Esophagus squamous epithelium (tissue), 5 donors: ENCODE measurements around the gene APOC3. TPM values are rescaled to one million over a fixed set of nuclear protein-coding genes. Genes with fewer than 3 reads are reported as not detected.
A peak's percentile ranks its signal among the peaks of the same experiment; 100 is the strongest.

Experiments used
- DNase-seq: peaks from one replicate; lab custom pipeline; 2025; lab: John Stamatoyannopoulos, UW
- H3K27ac ChIP-seq, 4 donors: fragments of 200-600 bp; sonication (generic); one replicate each; pipeline ENCODE4 v1.5.1; 2016 to 2019; ENCODE audit warnings: mild to moderate bottlenecking in 1 of 4
- H3K27me3 ChIP-seq, 4 donors: fragments of 200-600 bp; sonication (generic); 1 replicate in 3 of 4; 2 replicates in 1 of 4; pipeline versions ENCODE4 v1.5.1 to v1.6.0; 2017 to 2021; ENCODE audit warnings: antibody characterized with exemption in 1 of 4
- H3K36me3 ChIP-seq, 3 donors: fragments of 200-600 bp; sonication (generic); one replicate each; pipeline ENCODE4 v1.5.1; 2016 to 2019
- H3K4me1 ChIP-seq, 3 donors: fragments of 200-600 bp; sonication (generic); one replicate each; pipeline ENCODE4 v1.5.1; 2017 to 2019
- H3K4me3 ChIP-seq, 4 donors: fragments of 200-600 bp; sonication (generic); 1 replicate in 3 of 4; 2 replicates in 1 of 4; pipeline ENCODE4 v1.5.1; 2016 to 2019; ENCODE audit warnings: mild to moderate bottlenecking in 2 of 4, moderate library complexity in 1 of 4
- H3K9me3 ChIP-seq, 3 donors: fragments of 200-600 bp; sonication (generic); one replicate each; pipeline ENCODE4 v1.5.1; 2016 to 2019
- POLR2A ChIP-seq, 4 donors: fragments of 450-650 bp; IDR thresholded peaks; one replicate each; pipeline ENCODE4 v1.6.1; 2017; ENCODE audit warnings: antibody characterized with exemption in 4 of 4, mild to moderate bottlenecking in 4 of 4, moderate library complexity in 3 of 4
- WGBS, 2 donors: methylation state at CpG; one replicate each; pipeline ENCODE4 v1.1.5; 2018; 5-methylcytosine and 5-hydroxymethylcytosine counted together
- intact Hi-C: fragments of 100-400 bp; cut with DNase I; formaldehyde crosslinking; loops from one replicate; pipeline ENCODE4 v1.15.0; 2022
- total RNA-seq, 4 donors: library from RNA; depleted of rRNA; stranded (reverse); fragments of >200 nt; gene quantifications; one replicate each; pipeline ENCODE4 v1.1.0, GENCODE V29; 2016
- TF ChIP-seq, protein P1 (sequence below), 6 experiments: fragments of 450-650 bp in 4 of 6; fragments of 200-600 bp in 2 of 6; sonication (generic) in 2 of 6; IDR thresholded peaks; one replicate each; pipeline ENCODE4 v1.5.1; 2016 to 2019; ENCODE audit warnings: antibody characterized with exemption in 6 of 6, mild to moderate bottlenecking in 4 of 6, moderate library complexity in 4 of 6
- donor health status: DM: yes; HTN: yes; CAD: no.

APOC3 gene
- total RNA-seq, 4 donors from 2014 or later: not detected

DNA sequence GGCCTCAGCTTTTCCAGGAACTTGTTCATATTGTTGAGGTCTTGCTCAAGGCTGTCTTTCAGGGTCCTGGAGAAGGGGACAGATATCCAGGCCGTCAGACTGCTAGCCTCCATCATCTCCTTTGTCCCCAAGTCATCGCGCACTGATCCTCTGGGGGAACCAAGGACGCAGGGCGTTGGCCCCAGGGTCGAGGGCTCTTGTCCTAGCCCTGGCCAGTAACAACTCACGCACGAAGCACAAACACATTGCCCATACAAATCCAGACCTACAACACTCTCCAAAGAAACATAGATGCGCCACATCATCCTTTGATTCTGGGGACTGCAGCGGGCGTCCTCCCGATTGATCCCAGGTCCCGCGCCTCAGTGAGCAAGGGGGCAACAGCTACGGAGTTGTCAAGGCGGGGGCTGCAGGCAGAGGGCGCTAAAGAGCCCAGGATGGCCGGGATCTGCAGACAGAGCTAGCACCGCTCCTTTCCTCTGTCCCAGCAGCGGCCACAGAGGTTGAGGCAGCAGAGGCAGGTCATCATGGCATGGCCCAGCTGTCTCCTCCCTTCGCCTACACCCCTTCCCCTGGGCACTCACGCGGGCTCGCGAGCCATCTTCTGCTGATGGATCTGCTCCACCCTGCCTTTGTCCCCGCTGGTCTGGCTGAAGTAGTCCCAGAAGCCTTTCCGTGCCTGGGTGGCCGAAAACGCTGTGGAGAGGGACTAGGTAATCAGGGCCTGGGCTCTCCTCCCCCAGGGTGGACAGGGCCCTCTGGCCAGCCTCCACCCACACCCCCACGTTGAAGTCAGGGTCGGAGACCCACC is 38.5 kb upstream of the APOC3 start:
- Histone ChIP-seq H3K36me3 (peaks cover 0 to 5% (median 0%) of the 10 kb centered on the region in 3 donors), H3K4me3 (peak overlapping the region in 1 of 4 donors; percentile 43), H3K27ac (no peak overlapping the region), H3K27me3 (peaks cover 0 to 11% (median 0%) of the 10 kb centered on the region in 4 donors), H3K4me1 (peaks cover 16 to 30% (median 16%) of the 10 kb centered on the region in 3 donors), H3K9me3 (no peaks in the 10 kb centered on the region)
- intact Hi-C loops: no loop called here
- DNase-seq: no peak
- 20 to 60% methylated on average over 1 of the region's 31 CpGs for WGBS, 2 donors
- TF ChIP-seq POLR2A (IDR thresholded peaks at IDR 0.05): no peak
- TF ChIP-seq, protein P1, sequence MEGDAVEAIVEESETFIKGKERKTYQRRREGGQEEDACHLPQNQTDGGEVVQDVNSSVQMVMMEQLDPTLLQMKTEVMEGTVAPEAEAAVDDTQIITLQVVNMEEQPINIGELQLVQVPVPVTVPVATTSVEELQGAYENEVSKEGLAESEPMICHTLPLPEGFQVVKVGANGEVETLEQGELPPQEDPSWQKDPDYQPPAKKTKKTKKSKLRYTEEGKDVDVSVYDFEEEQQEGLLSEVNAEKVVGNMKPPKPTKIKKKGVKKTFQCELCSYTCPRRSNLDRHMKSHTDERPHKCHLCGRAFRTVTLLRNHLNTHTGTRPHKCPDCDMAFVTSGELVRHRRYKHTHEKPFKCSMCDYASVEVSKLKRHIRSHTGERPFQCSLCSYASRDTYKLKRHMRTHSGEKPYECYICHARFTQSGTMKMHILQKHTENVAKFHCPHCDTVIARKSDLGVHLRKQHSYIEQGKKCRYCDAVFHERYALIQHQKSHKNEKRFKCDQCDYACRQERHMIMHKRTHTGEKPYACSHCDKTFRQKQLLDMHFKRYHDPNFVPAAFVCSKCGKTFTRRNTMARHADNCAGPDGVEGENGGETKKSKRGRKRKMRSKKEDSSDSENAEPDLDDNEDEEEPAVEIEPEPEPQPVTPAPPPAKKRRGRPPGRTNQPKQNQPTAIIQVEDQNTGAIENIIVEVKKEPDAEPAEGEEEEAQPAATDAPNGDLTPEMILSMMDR (IDR thresholded peaks at IDR 0.05): peak; percentile 77 to 91 (median 86)

DNA sequence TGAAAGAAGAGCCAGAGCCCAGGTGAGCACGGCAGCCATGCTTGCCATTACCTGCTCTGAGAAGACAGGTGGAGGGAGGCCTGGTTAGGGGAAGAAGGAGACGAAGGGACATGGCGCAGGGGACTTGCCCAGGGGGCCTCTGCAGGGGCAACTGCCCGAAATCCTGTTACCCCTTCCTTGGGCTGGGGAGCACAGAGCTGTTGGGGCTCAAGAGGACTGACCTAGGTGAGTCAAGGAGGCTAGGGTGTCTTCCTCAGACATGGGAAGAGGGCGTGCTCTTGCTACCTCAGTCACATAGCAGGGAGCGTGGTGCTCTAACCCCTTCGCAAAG is 37.9 kb upstream of the APOC3 start, which contains the start of gene APOA5:
Gene APOA5 (minus strand): TSS at position 67 of the 331 bp plus-strand sequence. CDS start 19 bp downstream, at position 48.
- Histone ChIP-seq H3K4me1 (peaks cover 10 to 24% (median 14%) of the 10 kb centered on the region in 3 donors), H3K4me3 (peak within 1 kb of the TSS in 1 of 4 donors; percentile 43), H3K9me3 (no peaks in the 10 kb centered on the region), H3K27ac (no peak within 1 kb of the TSS), H3K36me3 (no peaks in the 10 kb centered on the region), H3K27me3 (peaks cover 0 to 11% (median 0%) of the 10 kb centered on the region in 4 donors)
- TF ChIP-seq, protein P1 (IDR thresholded peaks at IDR 0.05): no peak
- intact Hi-C loops: no loop called here
- WGBS, 2 donors: 79 to 82% methylated on average over 4 of the region's 7 CpGs
- DNase-seq: no peak

DNA sequence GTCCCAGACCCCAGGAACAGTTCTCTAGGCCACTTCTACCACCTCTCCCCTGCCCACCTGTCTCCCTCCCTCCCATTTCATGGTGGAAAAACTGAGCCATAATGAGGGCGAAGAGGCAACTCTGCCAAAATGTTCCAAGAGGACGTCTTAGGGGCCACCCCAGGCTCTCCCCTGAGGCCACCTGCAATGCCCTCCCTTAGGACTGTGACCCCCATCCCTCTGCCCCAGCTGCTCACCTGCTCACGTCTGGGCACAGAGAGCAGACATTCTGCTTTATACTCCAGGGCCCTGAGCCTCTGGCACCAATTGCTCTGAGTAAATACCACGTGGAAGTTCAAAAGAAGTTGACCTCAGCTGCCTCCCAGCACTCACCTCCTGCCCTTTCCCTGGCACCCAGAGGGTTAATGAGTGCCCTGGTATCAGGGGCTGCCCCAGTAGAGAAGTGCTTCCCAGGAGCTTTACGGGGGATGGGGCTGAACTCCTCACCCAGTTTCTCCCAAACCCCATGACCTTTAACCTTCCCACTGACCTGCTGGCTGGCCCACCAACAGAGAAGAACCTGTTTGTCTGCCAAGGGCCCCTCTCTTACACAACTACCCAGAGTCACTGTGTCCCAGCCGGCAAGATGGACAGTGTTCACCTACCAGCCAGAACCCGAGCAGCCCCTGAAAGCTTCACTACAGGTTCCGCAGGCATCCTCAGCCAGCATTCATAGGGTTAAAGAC is 37.4 kb upstream of the APOC3 start:
- Histone ChIP-seq H3K36me3 (no peaks in the 10 kb centered on the region), H3K27me3 (peaks cover 0 to 11% (median 0%) of the 10 kb centered on the region in 4 donors), H3K9me3 (no peaks in the 10 kb centered on the region), H3K27ac (no peak overlapping the region), H3K4me1 (peaks cover 8 to 19% (median 10%) of the 10 kb centered on the region in 3 donors), H3K4me3 (no peak overlapping the region)
- 75 to 77% methylated on average over 6 of the region's 8 CpGs for WGBS, 2 donors
- no peak for TF ChIP-seq POLR2A (IDR thresholded peaks at IDR 0.05)
- TF ChIP-seq, protein P1 (IDR thresholded peaks at IDR 0.05): no peak
- no peak for DNase-seq
- intact Hi-C loops: no loop called here

DNA sequence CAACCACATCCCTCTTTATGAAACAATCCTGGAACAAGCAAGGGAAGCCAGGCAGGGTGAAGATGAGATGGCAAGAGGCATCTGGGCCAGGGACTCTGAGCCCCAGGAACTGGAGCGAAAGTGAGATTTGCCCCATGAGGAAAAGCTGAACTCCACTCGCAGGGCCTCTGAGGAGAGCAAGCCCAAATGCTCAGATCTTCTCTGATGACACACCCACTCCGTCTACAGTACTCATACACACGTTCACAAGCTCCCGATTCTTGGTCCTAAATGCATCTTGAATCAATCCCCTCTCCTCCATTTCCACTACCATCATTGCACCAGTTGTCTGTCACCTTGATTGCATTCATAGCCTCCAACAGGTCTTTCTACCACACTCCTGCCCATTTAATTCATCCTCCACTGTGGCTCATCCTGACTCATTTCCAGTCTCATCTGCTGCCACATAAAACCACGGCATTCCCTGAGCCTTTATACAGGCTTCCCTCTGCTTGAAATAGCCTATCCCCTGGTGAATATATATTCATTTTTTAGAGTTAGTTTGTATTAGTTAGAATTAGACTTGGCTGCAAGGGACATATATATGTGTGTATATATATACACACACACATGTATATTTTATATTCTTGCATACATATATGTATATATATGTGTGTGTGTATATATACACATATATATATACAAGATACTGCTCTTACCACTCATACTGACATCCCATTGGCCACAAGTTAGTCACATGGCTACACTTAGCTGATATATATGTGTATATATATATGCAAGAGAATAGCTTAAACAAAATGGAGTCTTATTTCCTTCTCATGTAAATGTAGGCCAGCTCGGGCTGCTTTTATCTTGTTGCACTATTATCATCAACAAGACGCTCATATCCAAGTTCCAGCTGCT is 36.6 kb upstream of the APOC3 start:
- Histone ChIP-seq H3K27me3 (peaks cover 0 to 11% (median 0%) of the 10 kb centered on the region in 4 donors), H3K4me1 (peaks cover 8 to 18% (median 10%) of the 10 kb centered on the region in 3 donors), H3K4me3 (no peak overlapping the region), H3K9me3 (no peaks in the 10 kb centered on the region), H3K36me3 (no peaks in the 10 kb centered on the region), H3K27ac (no peak overlapping the region)
- DNase-seq: no peak
- TF ChIP-seq, protein P1 (IDR thresholded peaks at IDR 0.05): no peak
- no peak for TF ChIP-seq POLR2A (IDR thresholded peaks at IDR 0.05)
- intact Hi-C loops: no loop called here
- 68 to 80% methylated on average over 8 of the region's 8 CpGs for WGBS, 2 donors
